ENCODE data around the gene LIN37. TPM values are rescaled to one million over a fixed set of nuclear protein-coding genes. Genes with fewer than 3 reads are reported as not detected.
A peak's percentile ranks its signal among the peaks of the same experiment; 100 is the strongest.
"Not testable (repeated sequence)": the region's sequence is repeated elsewhere in the genome, so short reads cannot be mapped to it uniquely, and the experiment has no call there.

The LIN37 gene
- total RNA-seq, 2 experiments from 2014 or later: 18.3 to 22.4 TPM

DNA sequence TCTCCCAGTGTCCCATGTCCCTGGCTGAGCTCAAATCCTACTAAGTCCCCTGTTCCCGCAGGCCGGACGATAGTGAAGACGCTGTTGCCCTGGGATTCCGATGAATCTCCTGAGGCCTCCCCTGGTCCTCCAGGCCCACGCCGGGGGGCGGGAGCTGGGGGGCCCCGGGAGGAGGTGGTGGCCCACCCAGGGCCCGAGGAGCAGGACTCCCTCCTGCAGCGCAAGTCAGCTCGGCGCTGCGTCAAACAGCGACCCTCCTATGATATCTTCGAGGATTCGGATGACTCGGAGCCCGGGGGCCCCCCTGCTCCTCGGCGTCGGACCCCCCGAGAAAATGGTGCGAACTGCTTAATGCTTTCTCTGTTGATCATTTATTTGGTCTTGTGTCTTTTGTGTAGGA, 24.7 kb upstream of the LIN37 start:
- Mint-ChIP-seq H3K27me3 (no peaks in the 10 kb centered on the region), H3K4me1 (peaks cover 12% of the 10 kb centered on the region), H3K36me3 (peaks cover 22% of the 10 kb centered on the region), H3K9me3 (no peaks in the 10 kb centered on the region), H3K27ac (no peak overlapping the region), H3K4me3 (no peak overlapping the region)
- POLR2A ChIA-PET: interaction anchor here (0.6 kb wide), 1 partner anchor 177 kb away, joined by 3 read pairs; no protein-coding TSS in a partner anchor
- ATAC-seq (ENCODE audit: low read depth) (no peak), DNase-seq (no peak)

DNA sequence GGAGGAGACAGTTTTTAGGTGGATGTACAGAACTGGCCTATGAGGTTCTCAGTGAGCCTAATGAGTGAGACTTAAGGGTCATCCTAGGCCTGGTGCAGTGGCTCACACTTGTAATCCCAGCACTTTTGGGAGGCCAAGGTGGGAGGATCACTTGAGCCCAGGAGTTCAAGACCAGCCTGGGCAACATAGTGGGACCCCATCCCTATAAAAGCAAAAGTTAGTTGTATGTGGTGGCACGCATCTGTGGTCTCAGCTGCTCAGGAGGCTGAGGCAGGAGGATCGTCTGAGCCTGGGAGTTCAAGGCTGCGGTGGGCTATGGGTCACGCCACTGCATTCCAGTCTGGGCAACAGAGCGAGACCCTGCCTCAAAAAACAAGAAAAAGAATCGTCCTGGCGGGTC, 24.2 kb upstream of the LIN37 start:
- not testable (repeated sequence) for H3K4me3 Mint-ChIP-seq; H3K27ac Mint-ChIP-seq; H3K9me3 Mint-ChIP-seq; H3K27me3 Mint-ChIP-seq; H3K4me1 Mint-ChIP-seq; ATAC-seq (ENCODE audit: low read depth); DNase-seq
- POLR2A ChIA-PET: interaction anchor here (0.6 kb wide), 1 partner anchor 177 kb away, joined by 3 read pairs; no protein-coding TSS in a partner anchor
- peaks cover 22% of the 10 kb centered on the region for H3K36me3 Mint-ChIP-seq

DNA sequence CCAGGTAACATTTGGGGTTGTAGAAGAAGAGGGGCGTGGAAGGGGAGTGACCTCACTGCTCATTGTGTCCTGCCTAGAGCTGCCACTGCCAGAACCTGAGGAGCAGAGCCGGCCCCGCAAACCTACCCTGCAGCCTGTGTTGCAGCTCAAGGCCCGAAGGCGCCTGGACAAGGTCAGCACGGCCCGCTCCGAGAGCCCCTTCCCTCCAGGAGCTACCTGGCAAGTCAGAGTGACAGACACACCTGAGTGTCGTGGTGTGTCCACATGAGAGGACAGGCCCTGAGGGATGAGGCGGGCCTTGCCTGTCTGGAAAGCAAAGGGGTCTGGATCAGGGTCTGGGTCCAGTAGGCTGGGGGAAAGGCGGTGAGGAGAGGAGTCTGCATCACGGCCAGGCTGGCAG, 23.8 kb upstream of the LIN37 start:
- H3K4me3 Mint-ChIP-seq: no peak overlapping the region
- POLR2A ChIA-PET: no interaction called here
- ATAC-seq (ENCODE audit: low read depth) (no peak), DNase-seq (no peak)
- H3K9me3 Mint-ChIP-seq: no peaks in the 10 kb centered on the region
- no peak overlapping the region for H3K27ac Mint-ChIP-seq
- peaks cover 22% of the 10 kb centered on the region for H3K36me3 Mint-ChIP-seq
- H3K4me1 Mint-ChIP-seq: peaks cover 3% of the 10 kb centered on the region
- H3K27me3 Mint-ChIP-seq: no peaks in the 10 kb centered on the region

DNA sequence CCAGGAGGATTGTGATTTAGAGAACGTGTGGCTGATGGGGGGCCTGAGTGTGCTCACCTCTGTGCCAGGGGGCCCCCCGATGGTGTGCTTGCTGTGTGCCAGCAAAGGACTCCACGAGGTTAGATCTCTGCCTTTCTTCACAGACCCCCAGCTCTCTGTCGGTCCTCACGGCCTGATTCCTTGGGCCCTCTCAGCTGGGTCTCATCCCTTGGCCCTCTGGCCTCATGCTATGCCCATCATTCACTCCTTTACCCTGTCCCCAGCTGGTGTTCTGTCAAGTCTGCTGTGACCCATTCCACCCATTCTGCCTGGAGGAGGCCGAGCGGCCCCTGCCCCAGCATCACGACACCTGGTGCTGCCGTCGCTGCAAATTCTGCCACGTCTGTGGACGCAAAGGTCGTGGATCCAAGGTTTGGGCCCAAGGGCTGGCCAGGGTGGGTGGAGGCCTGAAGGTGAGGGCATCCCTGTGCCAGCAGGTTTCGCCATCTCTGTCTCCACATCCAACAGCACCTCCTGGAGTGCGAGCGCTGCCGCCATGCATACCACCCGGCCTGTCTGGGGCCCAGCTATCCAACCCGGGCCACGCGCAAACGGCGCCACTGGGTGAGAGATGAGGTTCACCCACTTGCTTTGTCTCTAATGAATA, 23.0 kb upstream of the LIN37 start:
- no peak overlapping the region for H3K4me3 Mint-ChIP-seq
- no peak overlapping the region for H3K27ac Mint-ChIP-seq
- H3K4me1 Mint-ChIP-seq: no peaks in the 10 kb centered on the region
- H3K27me3 Mint-ChIP-seq: no peaks in the 10 kb centered on the region
- no peak for ATAC-seq (ENCODE audit: low read depth)
- H3K9me3 Mint-ChIP-seq: no peaks in the 10 kb centered on the region
- no peak for DNase-seq
- H3K36me3 Mint-ChIP-seq: peaks cover 25% of the 10 kb centered on the region
- POLR2A ChIA-PET: no interaction called here

DNA sequence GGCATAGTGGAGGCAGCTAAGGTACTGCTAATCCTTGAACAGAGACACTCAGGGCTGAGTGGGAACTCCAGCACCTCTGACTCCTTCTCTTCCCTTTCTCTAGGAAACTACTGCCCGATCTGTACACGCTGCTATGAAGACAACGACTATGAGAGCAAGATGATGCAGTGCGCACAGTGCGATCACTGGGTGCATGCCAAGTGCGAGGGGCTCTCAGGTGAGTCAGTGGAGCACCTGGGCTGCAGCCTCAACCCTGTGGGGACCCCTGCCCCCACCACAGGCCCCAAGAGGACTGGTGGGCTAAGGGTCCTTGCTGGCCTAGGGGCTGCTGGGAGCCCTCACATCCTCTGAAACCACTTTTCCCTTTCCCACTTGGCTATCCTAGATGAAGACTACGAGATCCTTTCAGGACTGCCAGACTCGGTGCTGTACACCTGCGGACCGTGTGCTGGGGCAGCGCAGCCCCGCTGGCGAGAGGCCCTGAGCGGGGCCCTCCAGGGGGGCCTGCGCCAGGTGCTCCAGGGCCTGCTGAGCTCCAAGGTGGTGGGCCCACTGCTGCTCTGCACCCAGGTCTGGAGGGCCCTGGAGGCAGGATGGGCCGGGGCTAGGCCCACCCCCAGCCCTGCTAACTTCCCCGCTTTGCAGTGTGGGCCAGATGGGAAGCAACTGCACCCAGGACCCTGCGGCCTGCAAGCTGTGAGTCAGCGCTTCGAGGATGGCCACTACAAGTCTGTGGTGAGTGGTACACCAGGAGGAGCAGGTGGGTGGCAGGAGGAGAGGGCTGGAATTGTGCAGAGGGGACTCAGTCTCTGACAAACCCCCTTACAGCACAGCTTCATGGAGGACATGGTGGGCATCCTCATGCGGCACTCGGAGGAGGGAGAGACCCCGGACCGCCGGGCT, 21.1 kb upstream of the LIN37 start:
- Mint-ChIP-seq H3K36me3 (peaks cover 23% of the 10 kb centered on the region), H3K27me3 (no peaks in the 10 kb centered on the region), H3K9me3 (no peaks in the 10 kb centered on the region), H3K4me3 (no peak overlapping the region), H3K4me1 (no peaks in the 10 kb centered on the region), H3K27ac (no peak overlapping the region)
- POLR2A ChIA-PET: interaction anchor here (0.7 to 1.6 kb wide), 3 partner anchors 9 to 21 kb away, joined by 3 to 8 read pairs (median 4); partner anchors contain the start of gene LIN37
- DNase-seq (no peak), ATAC-seq (ENCODE audit: low read depth) (no peak)

DNA sequence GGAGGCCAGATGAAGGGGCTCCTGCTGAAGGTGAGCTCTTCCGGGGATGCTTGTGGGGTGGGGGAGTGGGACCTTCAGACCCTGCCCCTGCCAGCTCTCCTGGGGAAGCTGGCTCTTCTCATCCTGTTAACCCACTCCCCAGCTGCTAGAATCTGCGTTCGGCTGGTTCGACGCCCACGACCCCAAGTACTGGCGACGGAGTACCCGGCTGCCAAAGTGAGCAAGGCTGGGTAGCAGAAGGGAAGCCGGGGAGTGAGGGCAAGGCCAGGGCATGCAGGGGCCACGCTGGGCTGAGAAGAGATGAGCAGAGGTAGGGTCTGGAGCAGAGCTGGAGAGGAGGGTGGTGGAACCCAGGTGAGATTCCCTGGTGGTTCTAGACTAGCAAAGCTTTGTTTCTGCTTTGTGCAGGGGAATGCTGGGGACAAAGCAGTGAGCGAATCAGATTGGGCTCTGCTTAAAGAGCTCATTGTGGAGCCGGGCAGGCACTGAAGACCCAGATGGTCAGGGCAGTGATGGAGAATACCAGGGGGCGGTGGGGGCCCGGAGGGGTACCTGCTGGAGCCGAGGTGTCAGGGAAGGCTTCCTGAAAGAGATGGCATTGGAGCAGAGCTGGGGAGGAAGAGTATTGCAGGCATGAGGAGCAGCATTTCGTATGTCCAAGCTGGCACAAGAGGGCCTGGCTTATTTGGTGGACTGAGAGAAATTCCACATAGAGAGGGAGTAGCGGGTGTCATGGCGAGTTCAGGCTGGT, 20.2 kb upstream of the LIN37 start:
- Mint-ChIP-seq H3K27ac (no peak overlapping the region), H3K4me3 (no peak overlapping the region), H3K4me1 (no peaks in the 10 kb centered on the region), H3K36me3 (peaks cover 22% of the 10 kb centered on the region), H3K27me3 (no peaks in the 10 kb centered on the region), H3K9me3 (no peaks in the 10 kb centered on the region)
- ATAC-seq (ENCODE audit: low read depth): no peak
- POLR2A ChIA-PET: interaction anchor here (0.9 to 1.5 kb wide), 3 partner anchors 10 to 12 kb away, joined by 3 to 4 read pairs (median 3); no protein-coding TSS in a partner anchor
- DNase-seq: no peak

DNA sequence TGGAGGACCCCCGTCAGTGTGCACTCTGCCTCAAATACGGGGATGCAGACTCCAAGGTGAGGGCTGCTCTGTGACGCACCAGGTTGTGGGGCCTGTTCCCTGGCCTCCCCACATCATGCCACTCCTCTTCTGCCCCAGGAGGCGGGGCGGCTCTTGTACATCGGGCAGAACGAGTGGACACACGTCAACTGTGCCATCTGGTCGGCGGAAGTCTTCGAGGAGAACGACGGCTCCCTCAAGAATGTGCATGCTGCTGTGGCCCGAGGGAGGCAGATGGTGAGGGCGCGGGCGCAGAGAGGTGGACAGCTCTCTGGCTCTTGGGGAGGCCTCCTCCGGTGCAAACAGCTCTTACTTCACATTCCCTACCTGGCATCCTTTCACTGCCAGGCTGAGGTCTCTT, 19.4 kb upstream of the LIN37 start:
- POLR2A ChIA-PET: interaction anchor here (0.9 to 1.5 kb wide), 2 partner anchors 11 kb away, joined by 3 to 4 read pairs; no protein-coding TSS in a partner anchor
- no peak overlapping the region for H3K27ac Mint-ChIP-seq
- peaks cover 20% of the 10 kb centered on the region for H3K36me3 Mint-ChIP-seq
- ATAC-seq (ENCODE audit: low read depth) (no peak), DNase-seq (no peak)
- H3K4me3 Mint-ChIP-seq: no peak overlapping the region
- no peaks in the 10 kb centered on the region for H3K4me1 Mint-ChIP-seq
- H3K9me3 Mint-ChIP-seq: no peaks in the 10 kb centered on the region
- H3K27me3 Mint-ChIP-seq: no peaks in the 10 kb centered on the region

DNA sequence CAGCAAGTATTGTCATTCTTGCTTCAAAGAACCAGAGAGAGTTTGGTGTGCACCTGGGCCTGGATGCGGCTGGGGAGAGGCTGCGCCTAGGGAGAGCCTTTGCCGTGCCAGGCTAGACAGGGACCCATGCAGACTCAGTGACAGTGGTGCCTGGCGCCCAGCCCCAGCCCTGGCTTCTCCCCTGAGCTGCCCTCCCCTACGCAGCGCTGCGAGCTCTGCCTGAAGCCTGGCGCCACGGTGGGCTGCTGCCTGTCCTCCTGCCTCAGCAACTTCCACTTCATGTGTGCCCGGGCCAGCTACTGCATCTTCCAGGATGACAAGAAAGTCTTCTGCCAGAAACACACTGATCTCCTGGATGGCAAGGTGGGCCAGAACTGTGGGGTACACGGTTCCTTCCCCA, 18.6 kb upstream of the LIN37 start:
- DNase-seq: no peak
- H3K36me3 Mint-ChIP-seq: peaks cover 18% of the 10 kb centered on the region
- no peaks in the 10 kb centered on the region for H3K27me3 Mint-ChIP-seq
- H3K4me3 Mint-ChIP-seq: no peak overlapping the region
- POLR2A ChIA-PET: interaction anchor here (1.5 kb wide), 1 partner anchor 11 kb away, joined by 4 read pairs; no protein-coding TSS in a partner anchor
- no peak overlapping the region for H3K27ac Mint-ChIP-seq
- ATAC-seq (ENCODE audit: low read depth): no peak
- H3K9me3 Mint-ChIP-seq: no peaks in the 10 kb centered on the region
- no peaks in the 10 kb centered on the region for H3K4me1 Mint-ChIP-seq

DNA sequence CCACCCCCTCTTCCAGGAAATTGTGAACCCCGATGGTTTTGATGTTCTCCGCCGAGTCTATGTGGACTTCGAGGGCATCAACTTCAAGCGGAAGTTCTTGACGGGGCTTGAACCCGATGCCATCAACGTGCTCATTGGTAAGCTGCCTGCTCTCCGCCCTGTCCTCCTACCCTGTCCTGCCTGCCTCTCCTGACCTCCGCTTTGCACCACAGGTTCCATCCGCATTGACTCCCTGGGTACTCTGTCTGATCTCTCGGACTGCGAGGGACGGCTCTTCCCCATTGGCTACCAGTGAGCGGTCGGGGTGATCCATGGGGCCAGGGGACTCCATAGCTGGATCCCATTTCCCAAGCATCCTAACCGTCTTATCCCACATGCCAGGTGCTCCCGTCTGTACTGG, 18.1 kb upstream of the LIN37 start:
- H3K36me3 Mint-ChIP-seq: peaks cover 18% of the 10 kb centered on the region
- POLR2A ChIA-PET: interaction anchor here (2.0 kb wide), 1 partner anchor 10 kb away, joined by 6 read pairs; no protein-coding TSS in a partner anchor
- H3K4me3 Mint-ChIP-seq: no peak overlapping the region
- no peaks in the 10 kb centered on the region for H3K9me3 Mint-ChIP-seq
- H3K27ac Mint-ChIP-seq: no peak overlapping the region
- H3K4me1 Mint-ChIP-seq: no peaks in the 10 kb centered on the region
- no peak for ATAC-seq (ENCODE audit: low read depth)
- DNase-seq: no peak
- no peaks in the 10 kb centered on the region for H3K27me3 Mint-ChIP-seq

DNA sequence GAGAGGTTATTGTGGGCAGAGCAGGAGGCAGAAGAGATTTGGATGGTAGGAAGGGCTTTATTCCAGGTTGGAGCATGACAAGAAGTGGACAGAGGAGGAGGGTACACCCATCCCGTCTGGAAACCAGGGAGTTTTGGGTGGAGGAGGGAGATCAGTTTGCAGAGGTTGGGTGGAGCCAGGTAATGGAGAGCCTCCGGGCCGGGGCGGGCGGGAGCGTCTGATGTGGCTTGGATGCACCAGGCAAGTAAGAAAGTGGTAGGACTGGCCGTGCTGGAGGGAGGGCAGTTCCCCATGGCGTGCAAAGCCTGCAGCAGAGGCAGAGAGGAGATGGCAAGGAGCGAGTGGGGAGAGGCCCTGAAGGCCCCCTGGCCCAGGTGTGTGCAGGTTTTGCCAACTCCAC, 17.0 kb upstream of the LIN37 start:
- H3K27me3 Mint-ChIP-seq: no peaks in the 10 kb centered on the region
- POLR2A ChIA-PET: interaction anchor here (2.0 kb wide), 1 partner anchor 9 kb away, joined by 6 read pairs; no protein-coding TSS in a partner anchor
- H3K36me3 Mint-ChIP-seq: peaks cover 15% of the 10 kb centered on the region
- no peak for DNase-seq
- no peak overlapping the region for H3K4me3 Mint-ChIP-seq
- H3K9me3 Mint-ChIP-seq: no peaks in the 10 kb centered on the region
- peaks cover 3% of the 10 kb centered on the region for H3K4me1 Mint-ChIP-seq
- ATAC-seq (ENCODE audit: low read depth): no peak
- peak overlapping the region; percentile 46 for H3K27ac Mint-ChIP-seq

DNA sequence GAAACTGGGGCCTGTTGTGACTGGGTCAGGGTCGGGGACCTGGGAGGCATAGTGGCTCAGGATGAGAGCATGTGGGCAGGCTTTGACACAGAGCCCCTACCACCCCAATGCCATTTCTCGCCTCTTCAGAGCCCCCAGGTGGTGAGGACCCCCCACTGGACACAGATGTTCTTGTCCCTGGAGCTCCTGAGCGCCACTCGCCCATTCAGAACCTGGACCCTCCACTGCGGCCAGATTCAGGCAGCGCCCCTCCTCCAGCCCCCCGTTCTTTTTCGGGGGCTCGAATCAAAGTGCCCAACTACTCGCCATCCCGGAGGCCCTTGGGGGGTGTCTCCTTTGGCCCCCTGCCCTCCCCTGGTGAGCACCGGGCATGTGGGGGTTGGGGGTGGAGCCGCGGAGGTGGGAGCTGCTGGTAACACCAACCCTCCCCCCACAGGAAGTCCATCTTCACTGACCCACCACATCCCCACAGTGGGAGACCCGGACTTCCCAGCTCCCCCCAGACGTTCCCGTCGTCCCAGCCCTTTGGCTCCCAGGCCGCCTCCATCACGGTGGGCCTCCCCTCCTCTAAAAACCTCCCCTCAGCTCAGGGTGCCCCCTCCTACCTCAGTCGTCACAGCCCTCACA, 16.5 kb upstream of the LIN37 start:
- peaks cover 16% of the 10 kb centered on the region for H3K36me3 Mint-ChIP-seq
- H3K27ac Mint-ChIP-seq: no peak overlapping the region
- H3K9me3 Mint-ChIP-seq: no peaks in the 10 kb centered on the region
- ATAC-seq (ENCODE audit: low read depth) (no peak), DNase-seq (no peak)
- H3K4me1 Mint-ChIP-seq: peaks cover 5% of the 10 kb centered on the region
- no peak overlapping the region for H3K4me3 Mint-ChIP-seq
- H3K27me3 Mint-ChIP-seq: no peaks in the 10 kb centered on the region
- POLR2A ChIA-PET: interaction anchor here (0.6 to 2.0 kb wide), 3 partner anchors 9 to 160 kb away, joined by 5 to 6 read pairs (median 5); no protein-coding TSS in a partner anchor

DNA sequence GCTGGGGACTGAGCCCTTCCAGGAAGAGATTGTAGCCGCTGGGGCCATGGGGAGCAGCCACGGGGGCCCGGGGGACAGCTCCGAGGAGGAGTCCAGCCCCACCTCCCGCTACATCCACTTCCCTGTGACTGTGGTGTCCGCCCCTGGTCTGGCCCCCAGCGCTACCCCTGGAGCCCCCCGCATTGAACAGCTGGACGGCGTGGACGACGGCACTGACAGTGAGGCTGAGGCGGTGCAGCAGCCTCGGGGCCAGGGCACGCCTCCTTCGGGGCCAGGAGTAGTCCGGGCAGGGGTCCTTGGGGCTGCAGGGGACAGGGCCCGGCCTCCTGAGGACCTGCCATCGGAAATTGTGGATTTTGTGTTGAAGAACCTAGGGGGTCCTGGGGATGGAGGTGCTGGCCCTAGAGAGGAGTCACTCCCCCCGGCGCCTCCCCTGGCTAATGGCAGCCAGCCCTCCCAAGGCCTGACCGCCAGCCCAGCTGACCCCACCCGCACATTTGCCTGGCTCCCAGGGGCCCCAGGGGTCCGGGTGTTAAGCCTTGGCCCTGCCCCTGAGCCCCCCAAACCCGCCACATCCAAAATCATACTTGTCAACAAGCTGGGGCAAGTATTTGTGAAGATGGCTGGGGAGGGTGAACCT, 15.7 kb upstream of the LIN37 start:
- Mint-ChIP-seq H3K4me3 (no peak overlapping the region), H3K27me3 (no peaks in the 10 kb centered on the region), H3K9me3 (no peaks in the 10 kb centered on the region), H3K4me1 (peaks cover 10% of the 10 kb centered on the region), H3K27ac (no peak overlapping the region), H3K36me3 (peaks cover 16% of the 10 kb centered on the region)
- ATAC-seq (ENCODE audit: low read depth): no peak
- POLR2A ChIA-PET: interaction anchor here (0.6 to 1.8 kb wide), 2 partner anchors 14 to 159 kb away, joined by 5 read pairs; no protein-coding TSS in a partner anchor
- DNase-seq: no peak

All from activated naive CD8-positive, alpha-beta T cell treated with anti-CD3 and anti-CD28 coated beads, Interleukin-2, amount 10 ng/mL, durations not matched to agents 7 days and 5 days (primary cell).